Breast epithelium (tissue), 3 donors: ENCODE results near the gene FAM110C.

ENCODE experiments used
- POLR2A ChIP-seq: fragments of 450-650 bp; IDR thresholded peaks from one replicate; pipeline ENCODE4 v1.6.1; 2016; ENCODE audit warnings: antibody characterized with exemption, mild to moderate bottlenecking, moderate library complexity
- TF ChIP-seq, protein P1 (sequence below), 3 donors: fragments of 450-650 bp; IDR thresholded peaks; one replicate each; pipeline ENCODE4 v1.5.1; 2016 to 2017; ENCODE audit warnings: antibody characterized with exemption in 3 of 3, mild to moderate bottlenecking in 3 of 3, moderate library complexity in 3 of 3

DNA sequence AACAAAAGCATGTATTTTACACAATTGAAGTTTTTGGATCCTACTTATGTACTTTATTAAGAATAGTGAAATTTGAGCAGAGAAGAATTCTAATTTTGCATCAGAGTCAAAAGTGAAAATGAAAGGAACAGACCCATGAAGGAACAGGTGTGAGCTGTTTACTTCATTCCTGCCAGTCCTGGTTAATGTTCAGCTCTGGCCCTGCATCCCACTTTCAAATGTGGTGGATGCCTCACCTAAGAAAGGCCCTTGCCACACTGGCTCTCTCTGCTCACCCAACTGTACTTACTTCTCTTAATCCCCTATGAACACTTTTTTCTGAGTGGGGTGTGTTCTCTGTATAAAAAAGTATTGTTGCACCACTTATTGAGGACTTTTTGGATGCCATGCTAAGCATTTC is 22.2 kb downstream of the FAM110C start:
- TF ChIP-seq, protein P1, sequence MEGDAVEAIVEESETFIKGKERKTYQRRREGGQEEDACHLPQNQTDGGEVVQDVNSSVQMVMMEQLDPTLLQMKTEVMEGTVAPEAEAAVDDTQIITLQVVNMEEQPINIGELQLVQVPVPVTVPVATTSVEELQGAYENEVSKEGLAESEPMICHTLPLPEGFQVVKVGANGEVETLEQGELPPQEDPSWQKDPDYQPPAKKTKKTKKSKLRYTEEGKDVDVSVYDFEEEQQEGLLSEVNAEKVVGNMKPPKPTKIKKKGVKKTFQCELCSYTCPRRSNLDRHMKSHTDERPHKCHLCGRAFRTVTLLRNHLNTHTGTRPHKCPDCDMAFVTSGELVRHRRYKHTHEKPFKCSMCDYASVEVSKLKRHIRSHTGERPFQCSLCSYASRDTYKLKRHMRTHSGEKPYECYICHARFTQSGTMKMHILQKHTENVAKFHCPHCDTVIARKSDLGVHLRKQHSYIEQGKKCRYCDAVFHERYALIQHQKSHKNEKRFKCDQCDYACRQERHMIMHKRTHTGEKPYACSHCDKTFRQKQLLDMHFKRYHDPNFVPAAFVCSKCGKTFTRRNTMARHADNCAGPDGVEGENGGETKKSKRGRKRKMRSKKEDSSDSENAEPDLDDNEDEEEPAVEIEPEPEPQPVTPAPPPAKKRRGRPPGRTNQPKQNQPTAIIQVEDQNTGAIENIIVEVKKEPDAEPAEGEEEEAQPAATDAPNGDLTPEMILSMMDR (IDR thresholded peaks at IDR 0.05), result no peak
- no peak for TF ChIP-seq POLR2A
